ENCODE measurements around the gene VRK3.

Gene VRK3

DNA sequence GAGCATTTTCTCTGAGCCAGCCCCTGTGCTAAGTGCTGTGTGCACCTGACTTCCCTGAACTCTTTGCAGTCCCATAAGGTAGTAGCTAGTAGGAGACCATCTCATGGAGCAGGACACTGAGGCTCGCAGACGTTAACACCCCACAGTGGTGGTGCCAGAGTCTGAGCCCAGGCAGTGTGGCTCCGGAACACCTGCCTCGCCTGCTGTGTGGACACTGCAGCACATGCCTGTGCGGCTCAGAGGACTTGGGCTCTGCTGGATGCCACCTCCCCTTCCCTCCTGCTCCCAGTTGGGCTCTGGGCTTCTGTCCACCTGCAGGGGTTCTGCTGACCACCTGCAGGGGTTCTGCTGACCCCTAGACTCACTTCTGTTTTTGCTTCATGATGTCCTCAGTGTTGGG is 37.2 kb downstream of the VRK3 start:
- Histone ChIP-seq H3K4me3 (no peak overlapping the region), H3K27ac (no peak overlapping the region)
- DNase-seq (ENCODE audit: low spot score): no peak
- TF ChIP-seq CTCF (IDR thresholded peaks at IDR 0.05): no peak

DNA sequence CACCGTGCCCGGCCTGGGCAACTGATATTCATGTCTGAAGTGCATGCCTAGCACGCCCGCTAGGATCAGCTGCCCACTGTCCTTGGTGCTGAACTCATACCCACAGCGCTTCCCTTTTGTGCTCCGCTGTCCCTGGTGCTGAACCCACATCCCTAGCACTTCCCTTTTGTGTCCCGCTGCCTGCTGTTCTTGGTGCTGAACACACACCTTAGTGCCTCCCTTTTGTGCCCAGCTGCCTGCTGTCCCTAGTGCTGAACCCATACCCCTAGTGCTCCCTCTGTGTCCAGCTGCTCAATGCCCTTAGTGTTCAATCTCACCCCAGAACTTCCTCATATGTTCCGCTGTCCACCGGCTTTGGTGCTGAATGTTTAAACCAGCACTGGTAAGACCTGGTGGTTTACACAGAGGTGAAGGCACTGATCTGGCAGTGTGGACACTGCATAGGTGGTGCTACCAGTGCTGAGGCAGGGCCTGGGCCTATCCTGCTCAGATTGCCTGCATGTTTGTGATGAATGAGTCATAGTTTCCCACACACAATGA is 37.9 kb downstream of the VRK3 start:
- no peak for DNase-seq (ENCODE audit: low spot score)
- no peak overlapping the region for H3K27ac ChIP-seq
- no peak overlapping the region for H3K4me3 ChIP-seq
- TF ChIP-seq CTCF (IDR thresholded peaks at IDR 0.05): no peak

DNA sequence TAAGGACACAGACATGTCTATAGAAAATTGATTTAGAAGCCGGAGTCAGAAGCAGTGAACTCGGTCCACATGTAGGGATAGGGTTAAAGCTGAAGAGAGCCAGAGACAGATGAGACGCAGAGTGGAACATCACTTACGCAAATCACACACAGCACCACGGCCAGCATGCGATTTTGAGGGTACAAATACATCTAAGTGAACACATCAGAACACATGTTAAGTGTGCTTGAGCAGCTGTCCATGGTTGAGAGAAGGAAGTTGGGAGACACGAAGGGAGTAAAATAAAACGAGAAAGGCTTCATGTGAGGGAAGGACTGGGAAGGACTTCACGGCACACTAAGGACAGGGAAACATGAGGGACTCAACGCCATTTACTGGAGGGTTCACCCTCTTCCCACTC is 38.8 kb downstream of the VRK3 start:
- no peak for DNase-seq (ENCODE audit: low spot score)
- H3K4me3 ChIP-seq: no peak overlapping the region
- no peak overlapping the region for H3K27ac ChIP-seq
- TF ChIP-seq CTCF (IDR thresholded peaks at IDR 0.05): no peak

- no peak for DNase-seq (ENCODE audit: low spot score)
- no peak overlapping the region for H3K4me3 ChIP-seq
- H3K27ac ChIP-seq: no peak overlapping the region
- TF ChIP-seq CTCF (IDR thresholded peaks at IDR 0.05): no peak
Observed at GRCh38 chr19:49985871-49986270, 39.3 kb downstream of the VRK3 start.

GRCh38 chr19:49984491-49984890 is 40.7 kb downstream of the VRK3 start:
- no peak for DNase-seq (ENCODE audit: low spot score)
- no peak overlapping the region for H3K4me3 ChIP-seq
- no peak for TF ChIP-seq CTCF (IDR thresholded peaks at IDR 0.05)
- H3K27ac ChIP-seq: no peak overlapping the region

DNA sequence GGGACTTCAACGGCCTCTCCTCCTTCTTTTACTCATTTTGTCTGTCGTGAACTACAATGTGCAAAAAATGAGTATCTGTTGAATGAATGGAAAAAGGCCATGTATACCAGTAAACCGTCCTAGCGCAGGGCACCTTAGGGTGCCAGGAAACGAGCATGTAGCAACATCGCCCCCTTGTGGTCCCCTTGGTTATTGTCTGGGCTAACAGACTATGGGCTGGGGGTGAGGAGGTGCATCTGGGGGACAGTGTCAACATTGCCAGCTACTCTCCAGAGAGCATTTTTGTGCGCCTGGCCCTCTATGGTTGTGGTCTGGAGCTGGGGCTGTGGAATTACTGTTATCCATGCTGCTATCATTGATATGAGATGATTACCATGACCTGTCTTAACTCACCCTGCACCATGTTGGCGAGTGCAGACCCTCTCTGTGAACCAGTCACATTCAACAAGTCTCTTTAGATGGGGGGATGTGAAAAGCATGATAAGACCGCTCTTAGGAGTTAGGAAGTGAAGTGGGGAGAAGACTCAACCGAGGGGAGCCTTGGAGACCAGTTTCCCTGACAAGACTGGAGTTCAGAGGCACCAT is 41.4 kb downstream of the VRK3 start:
- no peak for DNase-seq (ENCODE audit: low spot score)
- Histone ChIP-seq H3K4me3 (no peak overlapping the region), H3K27ac (no peak overlapping the region)
- peak; percentile 46 for TF ChIP-seq CTCF (IDR thresholded peaks at IDR 0.05)

All from coronary artery (tissue), 2 donors.